Caco-2 (cell line): ENCODE results near the gene TXNRD2. TPM values are rescaled to one million over a fixed set of nuclear protein-coding genes. Genes with fewer than 3 reads are reported as not detected.

Experiments used
- BruUV-seq: library from RNA; stranded (reverse); fragments of 400-500 nt; replicated peaks from 2 replicates; lab custom pipeline; 2021; lab: Mats Ljungman, UMichigan
- CTCF ChIA-PET: fragments of 300-600 bp; sonication (Branson Sonifier 250); formaldehyde crosslinking; loops from one replicate; lab custom pipeline; 2022; ENCODE audit warnings: antibody characterized with exemption; lab: Charles Lee
- POLR2A ChIA-PET: fragments of 300-600 bp; sonication (Branson Sonifier 250); formaldehyde crosslinking; loops from one replicate; lab custom pipeline; 2022; ENCODE audit warnings: antibody characterized with exemption; lab: Charles Lee
- DNase-seq, 2 experiments: peaks; one replicate each; pipeline versions ENCODE4 v3.0.0 to v3.0.0-alpha.2; 2020 to 2022
- H3K27me3 ChIP-seq: replicated peaks from 2 replicates; pipeline ENCODE4 v1.6.0; 2011; ENCODE audit warnings: low read length; ENCODE audit not compliant: control insufficient read depth, insufficient read depth
- H3K36me3 ChIP-seq: 2 replicates; pipeline ENCODE4 v1.5.1; 2011; ENCODE audit warnings: low read length; ENCODE audit not compliant: control insufficient read depth, insufficient read depth
- H3K4me1 ChIP-seq: fragments of 250-450 bp; sonication (Bioruptor Pico); 2 replicates; pipeline ENCODE4 v1.5.1; 2020; ENCODE audit warnings: mild to moderate bottlenecking
- H3K4me3 ChIP-seq: 2 replicates; pipeline ENCODE4 v1.5.1; 2011; ENCODE audit warnings: low read depth, mild to moderate bottlenecking, control low read depth, low read length
- H3K9me3 ChIP-seq: fragments of 250-450 bp; sonication (Bioruptor Pico); 2 replicates; pipeline ENCODE4 v1.5.1; 2020; ENCODE audit warnings: mild to moderate bottlenecking, moderate library complexity
- H3K27ac Mint-ChIP-seq: one replicate; pipeline ENCODE4 v1.8.0; 2022; ENCODE audit warnings: mixed read lengths; ENCODE audit not compliant: unreplicated experiment
- H3K27me3 Mint-ChIP-seq: one replicate; pipeline ENCODE4 v1.8.0; 2022; ENCODE audit warnings: mixed read lengths; ENCODE audit not compliant: insufficient read depth, unreplicated experiment
- H3K36me3 Mint-ChIP-seq: one replicate; pipeline ENCODE4 v1.8.0; 2022; ENCODE audit warnings: mild to moderate bottlenecking, mixed read lengths; ENCODE audit not compliant: insufficient read depth, unreplicated experiment
- H3K4me1 Mint-ChIP-seq: one replicate; pipeline ENCODE4 v1.8.0; 2022; ENCODE audit warnings: low read depth, mixed read lengths; ENCODE audit not compliant: unreplicated experiment
- H3K4me3 Mint-ChIP-seq: one replicate; pipeline ENCODE4 v1.8.0; 2022; ENCODE audit warnings: mild to moderate bottlenecking, moderate library complexity, mixed read lengths; ENCODE audit not compliant: unreplicated experiment
- H3K9me3 Mint-ChIP-seq: one replicate; pipeline ENCODE4 v1.8.0; 2022; ENCODE audit warnings: mixed read lengths; ENCODE audit not compliant: unreplicated experiment
- intact Hi-C: fragments of 100-400 bp; cut with micrococcal nuclease; formaldehyde crosslinking; loops from one replicate; pipeline ENCODE4 v1.10.0; 2022; ENCODE audit not compliant: unreplicated experiment
- total RNA-seq: library from RNA; stranded (reverse); gene quantifications from 2 replicates; pipeline ENCODE4 v1.2.3, GENCODE V29; 2022
- TF ChIP-seq, protein P1 (sequence below), 2 experiments: fragments of 200-600 bp in 1 of 2; IDR thresholded peaks; 1 replicate in 1 of 2; 2 replicates in 1 of 2; pipeline versions ENCODE4 v1.5.1 to v1.8.0; 2011 to 2022; ENCODE audit warnings: antibody characterized with exemption in 1 of 2, control low read depth in 1 of 2, inconsistent platforms in 1 of 2, low read depth in 1 of 2, low read length in 1 of 2, mild to moderate bottlenecking in 1 of 2, moderate library complexity in 1 of 2; ENCODE audit not compliant: insufficient read depth in 1 of 2, severe bottlenecking in 1 of 2, unreplicated experiment in 1 of 2

Gene TXNRD2
- total RNA-seq, 1 experiment from 2014 or later = 44.8 TPM

DNA sequence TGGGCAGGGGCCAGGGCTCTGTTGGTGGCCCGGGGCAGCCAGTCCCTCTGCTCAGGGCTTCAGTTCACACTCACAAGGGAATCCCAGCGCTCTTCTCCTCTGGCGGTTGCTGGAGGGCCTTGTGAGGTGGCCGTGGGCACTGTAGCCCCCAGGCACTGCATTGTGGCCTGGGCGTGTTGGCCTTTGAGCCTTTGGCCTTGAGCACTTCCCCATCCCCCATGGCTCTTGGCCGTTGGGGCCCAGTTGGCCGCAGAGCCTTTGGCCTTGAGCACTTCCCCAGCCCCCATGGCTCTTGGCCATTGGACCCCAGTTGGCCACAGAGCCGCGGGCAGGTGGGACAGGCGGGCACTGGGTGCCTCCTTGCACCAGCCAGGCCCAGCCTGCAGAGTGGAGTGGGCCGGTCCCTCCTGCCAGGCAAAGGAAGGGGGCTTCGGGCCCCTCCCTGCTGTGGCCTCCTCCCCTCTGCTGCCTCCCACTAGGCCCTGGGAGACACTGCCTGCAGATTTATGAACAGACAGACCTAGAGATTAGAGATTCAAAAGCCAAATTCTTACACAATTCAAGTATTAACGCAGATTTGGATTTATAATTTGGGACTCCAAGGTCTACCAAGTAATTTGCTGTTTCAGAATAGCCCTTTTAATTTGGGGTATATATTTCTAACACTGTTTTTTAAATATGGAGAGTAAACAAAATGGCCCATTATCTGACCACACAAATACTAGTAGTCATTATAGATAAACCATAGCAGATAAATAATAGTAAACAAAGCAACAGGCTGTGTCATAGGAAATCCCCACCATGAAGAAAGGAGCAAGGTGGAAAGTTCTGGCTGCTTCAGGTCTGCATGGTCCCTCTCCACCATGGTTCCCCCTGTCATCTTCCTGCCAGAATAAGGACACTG, 18.2 kb upstream of the TXNRD2 start:
- peak overlapping the region; percentile 86 for H3K27ac Mint-ChIP-seq
- H3K4me1 Mint-ChIP-seq = peaks cover 13% of the 10 kb centered on the region
- no peaks in the 10 kb centered on the region for H3K27me3 Mint-ChIP-seq
- peaks cover 8% of the 10 kb centered on the region for H3K36me3 Mint-ChIP-seq
- intact Hi-C loops = loop anchor here (10.0 kb wide), 1 partner anchor 155 kb away; the partner anchor contains the start of genes RANBP1 and TRMT2A
- POLR2A ChIA-PET = no interaction called here
- Histone ChIP-seq H3K36me3 (peaks cover 3% of the 10 kb centered on the region), H3K4me3 (0 out of 2 replicates have a peak overlapping the region, but pooled peaks have one; percentile 18), H3K4me1 (peaks cover 56% of the 10 kb centered on the region), H3K9me3 (no peaks in the 10 kb centered on the region), H3K27me3 (no peaks in the 10 kb centered on the region)
- H3K4me3 Mint-ChIP-seq = peak overlapping the region; percentile 70
- no peak for DNase-seq
- H3K9me3 Mint-ChIP-seq = no peaks in the 10 kb centered on the region
- no TSS peak for BruUV-seq
- CTCF ChIA-PET = interaction anchor here (1.4 kb wide), 1 partner anchor 11 kb away, joined by 7 read pairs; no protein-coding TSS in a partner anchor
- TF ChIP-seq, protein P1, sequence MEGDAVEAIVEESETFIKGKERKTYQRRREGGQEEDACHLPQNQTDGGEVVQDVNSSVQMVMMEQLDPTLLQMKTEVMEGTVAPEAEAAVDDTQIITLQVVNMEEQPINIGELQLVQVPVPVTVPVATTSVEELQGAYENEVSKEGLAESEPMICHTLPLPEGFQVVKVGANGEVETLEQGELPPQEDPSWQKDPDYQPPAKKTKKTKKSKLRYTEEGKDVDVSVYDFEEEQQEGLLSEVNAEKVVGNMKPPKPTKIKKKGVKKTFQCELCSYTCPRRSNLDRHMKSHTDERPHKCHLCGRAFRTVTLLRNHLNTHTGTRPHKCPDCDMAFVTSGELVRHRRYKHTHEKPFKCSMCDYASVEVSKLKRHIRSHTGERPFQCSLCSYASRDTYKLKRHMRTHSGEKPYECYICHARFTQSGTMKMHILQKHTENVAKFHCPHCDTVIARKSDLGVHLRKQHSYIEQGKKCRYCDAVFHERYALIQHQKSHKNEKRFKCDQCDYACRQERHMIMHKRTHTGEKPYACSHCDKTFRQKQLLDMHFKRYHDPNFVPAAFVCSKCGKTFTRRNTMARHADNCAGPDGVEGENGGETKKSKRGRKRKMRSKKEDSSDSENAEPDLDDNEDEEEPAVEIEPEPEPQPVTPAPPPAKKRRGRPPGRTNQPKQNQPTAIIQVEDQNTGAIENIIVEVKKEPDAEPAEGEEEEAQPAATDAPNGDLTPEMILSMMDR (IDR thresholded peaks at IDR 0.05; ENCODE audit: insufficient read depth in 1 of 2, low read depth in 1 of 2, low read length in 1 of 2, severe bottlenecking in 1 of 2, unreplicated experiment in 1 of 2) = no peak

GRCh38 chr22:19959043-19959586, 17.5 kb upstream of the TXNRD2 start:
- DNase-seq = peak; percentile 93 to 94
- H3K4me1 Mint-ChIP-seq = peaks cover 13% of the 10 kb centered on the region
- no TSS peak for BruUV-seq
- peaks cover 8% of the 10 kb centered on the region for H3K36me3 Mint-ChIP-seq
- no peaks in the 10 kb centered on the region for H3K9me3 Mint-ChIP-seq
- ChIA-PET CTCF (interaction anchor here (1.4 kb wide), 1 partner anchor 12 kb away, joined by 7 read pairs; no protein-coding TSS in a partner anchor), POLR2A (interaction anchor here (0.7 kb wide), 1 partner anchor 61 kb away, joined by 7 read pairs; no protein-coding TSS in a partner anchor)
- no peaks in the 10 kb centered on the region for H3K27me3 ChIP-seq
- H3K4me1 ChIP-seq = peaks cover 49% of the 10 kb centered on the region
- H3K27ac Mint-ChIP-seq = peak overlapping the region; percentile 86
- intact Hi-C loops = no loop called here
- H3K4me3 Mint-ChIP-seq = peak overlapping the region; percentile 70
- H3K9me3 ChIP-seq = no peaks in the 10 kb centered on the region
- peaks cover 2% of the 10 kb centered on the region; the same call in 1 of the 2 replicates for H3K36me3 ChIP-seq
- TF ChIP-seq, protein P1 (IDR thresholded peaks at IDR 0.05; ENCODE audit: insufficient read depth in 1 of 2, low read depth in 1 of 2, low read length in 1 of 2, severe bottlenecking in 1 of 2, unreplicated experiment in 1 of 2) = no peak
- peak overlapping the region; percentile 22 for H3K4me3 ChIP-seq
- no peaks in the 10 kb centered on the region for H3K27me3 Mint-ChIP-seq
